ENCODE results near the gene NUDCD2. TPM values are rescaled to one million over a fixed set of nuclear protein-coding genes. Genes with fewer than 3 reads are reported as not detected.
A peak's percentile ranks its signal among the peaks of the same experiment; 100 is the strongest.

NUDCD2 gene
- total RNA-seq, 1 donor from 2014 or later, result 68.2 TPM

- Mint-ChIP-seq H3K4me3 (peak overlapping the region; percentile 92), H3K36me3 (peaks cover 11% of the 10 kb centered on the region), H3K4me1 (peaks cover 40% of the 10 kb centered on the region), H3K9me3 (no peaks in the 10 kb centered on the region), H3K27me3 (ENCODE audit: insufficient read depth, low read depth) (peaks cover 2% of the 10 kb centered on the region), H3K27ac (no peak overlapping the region)
- Histone ChIP-seq H3K27ac (no peak overlapping the region), H3K9me3 (ENCODE audit: low read depth) (no peaks in the 10 kb centered on the region), H3K36me3 (no peaks in the 10 kb centered on the region), H3K4me3 (peak overlapping the region; percentile 90), H3F3A (ENCODE audit: low read depth) (peaks cover 33% of the 10 kb centered on the region), H2AFZ (replicated peaks) (no peak overlapping the region), H3K4me1 (peaks cover 42% of the 10 kb centered on the region), H3K9ac (peak overlapping the region; percentile 69), H3K27me3 (no peaks in the 10 kb centered on the region), H3K4me2 (peak overlapping the region; percentile 94), H4K20me1 (ENCODE audit: low read depth) (peaks cover 56% of the 10 kb centered on the region), H3K79me2 (ENCODE audit: low read depth) (peaks cover 78% of the 10 kb centered on the region)
- TF ChIP-seq EZH2 (IDR thresholded peaks at IDR 0.05) (no peak), EZH2phosphoT487 (IDR thresholded peaks at IDR 0.05) (no peak), CTCF (IDR thresholded peaks at IDR 0.05) (no peak)
- no peak for DNase-seq (ENCODE audit: low spot score)
Observed at GRCh38 chr5:163506726-163507125, 46.8 kb upstream of the NUDCD2 start.

GRCh38 chr5:163506095-163506457 is 46.2 kb upstream of the NUDCD2 start:
- H3K27ac ChIP-seq, result peak overlapping the region; percentile 93
- peaks cover 33% of the 10 kb centered on the region for H3F3A ChIP-seq (ENCODE audit: low read depth)
- Mint-ChIP-seq H3K27ac (peak overlapping the region; percentile 70), H3K9me3 (no peaks in the 10 kb centered on the region), H3K36me3 (peaks cover 11% of the 10 kb centered on the region), H3K27me3 (ENCODE audit: insufficient read depth, low read depth) (peaks cover 2% of the 10 kb centered on the region), H3K4me3 (peak overlapping the region; percentile 92), H3K4me1 (peaks cover 40% of the 10 kb centered on the region)
- no peak overlapping the region for H2AFZ ChIP-seq (replicated peaks)
- no peak for TF ChIP-seq EZH2phosphoT487 (IDR thresholded peaks at IDR 0.05)
- no peak for TF ChIP-seq EZH2 (IDR thresholded peaks at IDR 0.05)
- no peak for TF ChIP-seq CTCF (IDR thresholded peaks at IDR 0.05)
- no peak for DNase-seq (ENCODE audit: low spot score)
- peaks cover 42% of the 10 kb centered on the region for H3K4me1 ChIP-seq
- peak overlapping the region; percentile 94 for H3K4me2 ChIP-seq
- H3K4me3 ChIP-seq, result peak overlapping the region; percentile 90
- peaks cover 72% of the 10 kb centered on the region for H3K79me2 ChIP-seq (ENCODE audit: low read depth)
- H3K9ac ChIP-seq, result peak overlapping the region; percentile 69
- H4K20me1 ChIP-seq (ENCODE audit: low read depth), result peaks cover 50% of the 10 kb centered on the region
- H3K36me3 ChIP-seq, result no peaks in the 10 kb centered on the region
- H3K27me3 ChIP-seq, result no peaks in the 10 kb centered on the region
- no peaks in the 10 kb centered on the region for H3K9me3 ChIP-seq (ENCODE audit: low read depth)

- Mint-ChIP-seq H3K4me1 (peaks cover 40% of the 10 kb centered on the region), H3K36me3 (peaks cover 9% of the 10 kb centered on the region), H3K9me3 (no peaks in the 10 kb centered on the region), H3K27me3 (ENCODE audit: insufficient read depth, low read depth) (peaks cover 2% of the 10 kb centered on the region), H3K27ac (peak within 1 kb of the TSS; percentile 100), H3K4me3 (peak within 1 kb of the TSS; percentile 92)
- Histone ChIP-seq H3K4me2 (peak within 1 kb of the TSS; percentile 94), H4K20me1 (ENCODE audit: low read depth) (peaks cover 46% of the 10 kb centered on the region), H3K36me3 (no peaks in the 10 kb centered on the region), H3K4me1 (peaks cover 42% of the 10 kb centered on the region), H3K4me3 (peak within 1 kb of the TSS; percentile 90), H3K27ac (peak within 1 kb of the TSS; percentile 93), H3K27me3 (no peaks in the 10 kb centered on the region), H3K79me2 (ENCODE audit: low read depth) (peaks cover 66% of the 10 kb centered on the region), H2AFZ (replicated peaks) (peak within 1 kb of the TSS; percentile 57), H3K9me3 (ENCODE audit: low read depth) (no peaks in the 10 kb centered on the region), H3K9ac (peak within 1 kb of the TSS; percentile 69), H3F3A (ENCODE audit: low read depth) (peaks cover 33% of the 10 kb centered on the region)
- peak; percentile 98 for DNase-seq (ENCODE audit: low spot score)
- TF ChIP-seq CTCF (IDR thresholded peaks at IDR 0.05) (peak; percentile 66), EZH2 (IDR thresholded peaks at IDR 0.05) (no peak), EZH2phosphoT487 (IDR thresholded peaks at IDR 0.05) (no peak)
Observed at GRCh38 chr5:163505368-163506094, 45.6 kb upstream of the NUDCD2 start, which contains the start of gene MAT2B. Gene MAT2B, plus strand, starts transcription at chr5:163505619. Its CDS starts 68 bp downstream, at chr5:163505687.
